GM12872 (cell line): ENCODE data around the gene PTPA.

ENCODE experiments used
- TF ChIP-seq, protein P1 (sequence below): IDR thresholded peaks from 3 replicates; pipeline ENCODE4 v1.5.1; 2011; ENCODE audit warnings: low read depth, mild to moderate bottlenecking, low read length, moderate library complexity; ENCODE audit not compliant: insufficient read depth

Gene PTPA

DNA sequence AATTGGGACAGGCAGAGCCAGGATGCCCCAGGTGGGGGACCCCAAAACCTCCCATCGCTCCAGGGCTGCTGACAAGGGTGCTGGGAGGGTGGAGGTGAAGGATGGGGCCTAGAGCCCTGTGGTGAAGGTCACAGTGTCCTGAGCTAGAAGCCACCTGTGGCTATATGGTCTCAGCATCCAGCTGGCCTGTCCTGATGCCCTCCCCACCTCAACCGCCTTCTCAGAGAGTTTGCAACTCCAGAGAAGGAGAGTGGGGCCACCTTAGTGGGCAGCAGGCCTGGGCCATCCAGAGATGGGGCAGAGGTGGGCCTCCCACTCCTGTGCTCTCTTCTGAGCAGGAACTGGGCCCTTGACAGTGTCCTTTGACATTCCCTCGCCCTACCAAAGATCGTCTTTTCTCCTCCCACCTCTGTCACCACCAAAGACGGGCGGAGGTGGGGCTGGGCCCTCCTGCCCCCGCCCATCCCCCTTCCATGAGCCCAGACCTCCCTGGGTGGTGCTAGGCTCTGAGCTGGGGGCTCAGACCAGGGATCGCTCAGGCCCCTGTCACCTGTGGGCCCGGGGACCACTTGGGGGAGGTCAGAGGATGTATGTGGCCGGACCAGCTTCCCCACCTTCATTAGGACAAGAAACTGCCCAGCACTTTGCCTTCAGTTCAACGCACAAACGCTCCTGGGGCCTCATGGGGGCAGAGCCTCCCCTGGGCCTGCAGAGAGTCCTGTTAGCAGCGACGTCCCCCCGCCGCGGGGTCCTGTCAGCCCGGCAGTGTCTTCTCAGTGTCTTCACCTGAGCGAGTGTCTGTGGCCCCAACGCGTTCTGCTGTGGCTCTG is 40.3 kb upstream of the PTPA start:
- TF ChIP-seq, protein P1, sequence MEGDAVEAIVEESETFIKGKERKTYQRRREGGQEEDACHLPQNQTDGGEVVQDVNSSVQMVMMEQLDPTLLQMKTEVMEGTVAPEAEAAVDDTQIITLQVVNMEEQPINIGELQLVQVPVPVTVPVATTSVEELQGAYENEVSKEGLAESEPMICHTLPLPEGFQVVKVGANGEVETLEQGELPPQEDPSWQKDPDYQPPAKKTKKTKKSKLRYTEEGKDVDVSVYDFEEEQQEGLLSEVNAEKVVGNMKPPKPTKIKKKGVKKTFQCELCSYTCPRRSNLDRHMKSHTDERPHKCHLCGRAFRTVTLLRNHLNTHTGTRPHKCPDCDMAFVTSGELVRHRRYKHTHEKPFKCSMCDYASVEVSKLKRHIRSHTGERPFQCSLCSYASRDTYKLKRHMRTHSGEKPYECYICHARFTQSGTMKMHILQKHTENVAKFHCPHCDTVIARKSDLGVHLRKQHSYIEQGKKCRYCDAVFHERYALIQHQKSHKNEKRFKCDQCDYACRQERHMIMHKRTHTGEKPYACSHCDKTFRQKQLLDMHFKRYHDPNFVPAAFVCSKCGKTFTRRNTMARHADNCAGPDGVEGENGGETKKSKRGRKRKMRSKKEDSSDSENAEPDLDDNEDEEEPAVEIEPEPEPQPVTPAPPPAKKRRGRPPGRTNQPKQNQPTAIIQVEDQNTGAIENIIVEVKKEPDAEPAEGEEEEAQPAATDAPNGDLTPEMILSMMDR, result no peak

DNA sequence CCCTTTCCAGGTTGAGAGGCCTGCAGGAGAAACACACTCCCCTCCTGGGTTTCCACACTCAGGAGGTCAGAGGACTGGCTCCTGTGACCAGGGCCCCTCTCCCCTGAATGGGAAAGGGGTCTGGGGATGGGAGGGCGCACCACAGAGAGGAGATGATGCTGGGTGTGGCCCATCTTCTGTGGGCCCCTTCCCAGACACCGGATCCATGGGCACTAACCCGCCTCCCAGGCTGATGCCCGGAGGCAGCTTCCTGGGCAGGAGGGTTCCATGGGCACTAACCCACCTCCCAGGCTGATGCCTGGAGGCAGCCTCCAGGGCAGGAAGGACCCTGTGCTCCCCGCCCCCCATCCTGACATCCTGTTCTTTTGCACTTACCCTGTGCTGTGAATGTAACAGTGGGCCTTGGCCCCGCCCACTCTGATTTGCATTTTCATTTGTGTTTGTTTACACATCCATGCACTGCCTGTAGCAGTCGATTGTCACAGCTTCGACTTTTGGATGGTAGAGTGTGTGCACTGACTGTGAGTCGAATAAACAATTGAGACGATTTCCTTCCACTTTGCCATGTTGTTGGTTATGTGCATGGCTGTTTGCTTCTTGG is 39.6 kb upstream of the PTPA start:
- TF ChIP-seq, protein P1, result no peak

DNA sequence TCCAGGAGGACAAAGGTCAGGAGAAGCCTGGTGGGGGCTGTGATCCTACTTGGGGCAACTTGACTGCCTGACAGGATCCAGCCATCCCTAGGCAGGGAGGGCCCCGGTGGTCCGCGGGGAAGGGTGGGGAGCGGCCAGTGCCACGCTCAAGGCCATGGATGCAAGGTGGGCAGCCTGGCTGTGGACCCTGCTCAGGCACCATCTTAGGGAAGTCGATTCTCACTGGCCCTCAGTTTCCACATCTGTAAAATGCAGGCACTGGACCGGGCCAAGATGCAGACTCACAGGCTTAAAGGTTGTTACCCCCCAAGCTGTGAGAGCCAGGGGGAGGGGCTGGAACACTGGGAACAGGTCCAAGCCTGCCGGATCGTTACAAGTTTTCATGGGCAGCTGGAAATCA is 39.0 kb upstream of the PTPA start:
- TF ChIP-seq, protein P1, result no peak

DNA sequence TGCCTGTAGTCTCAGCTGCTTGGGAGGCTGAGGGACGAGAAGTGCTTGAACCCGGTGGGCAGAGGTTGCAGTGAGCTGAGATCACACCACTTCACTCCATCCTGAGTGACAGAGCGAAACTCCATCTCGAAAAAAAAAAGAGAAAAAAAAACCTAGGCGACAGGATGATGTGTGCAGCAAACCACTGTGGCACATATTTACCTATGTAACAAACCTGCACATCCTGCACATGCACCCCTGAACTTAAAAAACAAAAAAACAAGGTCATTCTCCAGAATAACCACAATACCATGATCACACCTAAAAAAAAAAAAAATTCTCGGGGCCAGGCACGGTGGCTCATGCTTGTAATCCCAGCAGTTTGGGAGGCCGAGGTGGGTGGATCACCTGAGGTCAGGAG is 37.8 kb upstream of the PTPA start:
- TF ChIP-seq, protein P1, result no peak

DNA sequence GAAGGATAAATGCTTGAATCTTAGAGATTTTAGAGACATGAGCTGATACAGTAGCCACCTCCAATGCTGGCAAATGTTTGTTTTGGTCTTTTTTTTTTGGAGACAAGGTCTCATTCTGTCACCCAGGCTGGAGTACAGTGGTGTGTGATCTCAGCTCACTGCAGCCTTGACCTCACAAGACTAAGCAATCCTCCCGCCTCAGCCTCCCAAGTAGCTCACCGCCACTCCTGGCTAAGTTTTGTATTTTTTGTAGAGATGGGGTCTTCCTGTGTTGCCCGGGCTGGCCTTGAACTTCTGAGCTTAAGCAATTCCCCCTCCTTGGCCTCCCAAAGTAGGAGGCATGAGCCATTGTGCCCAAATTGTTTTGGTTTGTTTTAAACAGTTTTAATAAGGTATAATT is 37.1 kb upstream of the PTPA start:
- TF ChIP-seq, protein P1, result no peak

DNA sequence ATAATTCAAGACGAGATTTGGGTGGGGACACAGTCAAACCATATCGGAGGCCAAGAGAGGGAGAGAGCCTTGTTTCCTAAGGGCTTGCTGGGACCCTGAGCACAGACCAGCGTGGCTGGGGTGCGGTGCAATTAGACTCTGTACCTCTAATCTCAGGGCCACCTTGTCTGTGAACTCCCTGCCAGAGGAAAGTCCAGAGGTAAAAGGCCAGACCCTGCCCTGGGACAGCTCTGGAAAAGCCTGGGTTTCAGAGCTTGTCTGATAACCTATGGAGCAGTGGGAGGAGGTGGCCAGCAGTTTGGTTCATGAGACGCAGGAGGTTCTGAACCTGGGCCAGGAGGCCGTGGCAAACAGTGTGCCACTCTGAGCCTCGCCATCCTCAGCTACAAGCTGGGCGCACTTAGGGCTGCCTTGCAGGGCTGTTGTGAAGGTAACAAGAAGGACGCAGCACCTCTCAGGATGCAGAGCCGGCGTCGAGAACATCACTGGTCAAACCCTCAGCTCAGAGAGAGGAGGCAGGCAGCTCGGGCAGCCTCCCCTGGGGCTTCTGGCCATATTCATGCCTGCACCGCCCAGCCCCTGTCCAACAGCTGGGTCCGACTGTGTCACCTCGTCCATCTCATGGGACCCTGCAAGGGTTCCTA is 35.1 kb upstream of the PTPA start:
- TF ChIP-seq, protein P1, result no peak

DNA sequence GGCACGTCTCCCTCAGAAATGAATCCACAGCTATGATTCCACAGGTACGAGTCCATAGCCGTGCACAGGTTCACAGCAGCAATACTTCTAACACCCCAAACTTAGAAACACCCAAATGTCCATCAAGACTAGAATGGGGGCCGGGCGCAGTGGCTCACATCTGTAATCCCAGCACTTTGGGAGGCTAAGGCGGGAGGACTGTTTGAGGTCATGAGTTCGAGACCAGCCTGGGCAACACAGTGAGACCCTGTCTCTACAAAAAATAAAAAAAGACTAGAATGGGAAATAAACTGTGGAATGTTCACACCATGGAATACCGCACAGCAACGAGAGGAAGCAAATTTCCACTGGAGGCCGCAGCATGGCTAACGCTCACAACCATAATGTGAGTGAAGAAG is 34.6 kb upstream of the PTPA start:
- TF ChIP-seq, protein P1, result no peak
